ENCODE data around the gene PKP4.

Gene PKP4

GRCh38 chr2:158600155-158600802, 143.5 kb downstream of the PKP4 start:
- no peak for DNase-seq

GRCh38 chr2:158602027-158602426, 145.3 kb downstream of the PKP4 start:
- no peak for DNase-seq

- no peak for DNase-seq
Observed at GRCh38 chr2:158603205-158603604, 146.5 kb downstream of the PKP4 start.

DNA sequence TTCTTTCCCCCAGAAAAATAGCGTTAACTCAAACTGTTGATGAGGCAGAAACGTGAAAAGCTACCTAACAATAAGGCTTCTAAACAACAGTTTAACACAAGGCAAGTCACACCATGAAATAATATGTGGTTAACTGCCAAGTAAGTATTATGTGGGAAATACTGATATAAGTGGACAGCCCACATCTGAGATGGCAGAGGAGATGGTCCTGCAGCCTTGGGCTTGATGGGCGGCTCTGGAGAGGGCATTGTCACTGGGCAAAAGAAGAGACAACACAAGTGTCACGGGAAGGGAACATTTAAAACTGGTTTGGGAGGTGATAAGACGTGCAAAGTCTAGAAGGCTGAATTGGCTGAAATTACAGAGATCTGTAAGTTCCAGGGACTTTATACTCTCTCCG, 147.2 kb downstream of the PKP4 start:
- no peak for DNase-seq

DNA sequence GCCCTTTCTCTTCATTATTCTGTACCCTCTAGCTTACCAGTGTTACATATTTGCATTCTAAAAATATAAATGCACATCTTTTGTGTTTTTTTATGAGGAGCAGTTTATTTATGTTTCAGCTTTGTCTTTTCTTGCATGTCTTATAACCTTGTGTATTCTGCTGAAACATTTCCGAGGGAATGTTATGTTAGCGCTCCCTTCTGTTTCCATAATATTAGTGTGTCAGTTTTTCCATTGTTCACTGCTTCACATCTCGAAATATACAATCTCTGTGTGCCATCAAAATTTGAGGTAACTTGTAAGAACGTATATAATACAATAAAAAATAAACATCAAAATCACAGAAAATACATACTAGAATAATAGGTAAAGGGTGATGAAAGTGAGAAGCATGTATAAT, 153.3 kb downstream of the PKP4 start:
- no peak for DNase-seq

DNA sequence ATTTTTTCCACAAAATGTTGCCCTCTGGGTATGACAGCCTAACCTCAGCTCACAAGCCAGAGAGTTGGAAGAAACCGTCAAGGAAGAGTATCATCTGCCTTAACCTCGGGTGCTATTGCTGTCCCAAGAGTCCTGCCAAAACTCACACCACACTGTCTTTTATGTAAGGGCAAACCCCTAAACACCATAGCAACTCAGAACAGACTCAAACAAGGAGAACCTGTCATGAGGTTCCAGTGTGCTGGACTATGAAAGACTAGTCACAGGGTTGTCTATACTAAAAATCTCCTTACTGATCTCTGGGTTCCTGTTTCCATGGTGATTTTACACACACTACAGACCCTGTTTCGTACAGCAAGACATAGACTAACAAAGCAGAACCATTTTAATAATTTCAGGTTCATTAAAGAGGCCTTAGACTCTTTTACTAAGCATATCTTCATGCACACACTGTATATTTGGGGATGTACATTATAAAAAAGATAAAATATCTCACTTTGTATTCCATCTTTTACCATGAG, 159.8 kb downstream of the PKP4 start:
- DNase-seq, result no peak

DNA sequence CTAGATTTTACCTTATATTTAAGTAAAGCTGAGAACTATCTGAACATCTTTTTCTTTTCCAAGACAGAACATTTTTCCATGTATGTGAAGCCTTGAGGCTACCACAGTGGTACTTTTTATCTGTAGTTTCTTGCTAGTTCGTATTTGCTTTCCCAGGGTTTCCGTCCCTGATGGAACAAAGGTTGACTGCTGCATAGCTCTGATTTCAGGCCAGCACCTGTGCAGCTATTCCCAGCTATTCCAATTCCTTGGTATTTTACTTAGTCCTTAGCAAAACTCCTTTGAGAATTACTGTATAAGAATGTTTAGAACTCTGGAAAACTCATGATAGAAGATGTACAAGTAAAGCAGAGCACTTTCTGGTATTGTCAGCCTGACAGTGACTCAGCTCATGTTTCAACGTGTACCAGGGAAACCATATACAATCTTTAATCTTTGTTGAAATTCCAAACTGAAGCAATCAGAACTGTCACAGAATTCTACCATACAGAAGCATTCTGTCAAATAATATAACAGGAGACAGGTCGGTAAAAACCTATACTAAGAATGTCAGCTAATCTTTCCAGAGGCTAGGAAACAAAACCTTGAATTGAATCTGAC, 162.2 kb downstream of the PKP4 start:
- DNase-seq, result no peak

DNA sequence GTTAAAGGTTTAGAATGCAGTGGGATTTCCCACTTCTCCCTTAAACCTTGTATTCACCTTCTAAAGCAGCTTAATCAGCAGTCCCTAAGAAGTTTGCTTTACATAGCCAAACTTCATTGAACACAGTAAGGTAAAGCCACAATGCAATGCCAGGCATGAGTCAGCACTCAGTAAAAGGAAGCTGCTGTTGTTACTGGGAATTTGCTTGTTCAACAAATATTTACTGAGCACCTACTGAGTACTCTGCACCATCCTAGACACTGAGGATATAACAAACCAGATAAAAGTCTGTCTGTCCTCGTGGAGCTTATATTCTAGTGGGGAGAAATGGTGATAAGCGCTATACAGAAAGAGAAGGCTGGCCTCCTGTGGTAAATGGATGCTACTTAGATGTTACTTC, 162.7 kb downstream of the PKP4 start:
- DNase-seq, result peak in 1 of 2 experiments; percentile 1

- DNase-seq, result no peak
Observed at GRCh38 chr2:158620656-158621055, 163.9 kb downstream of the PKP4 start.

DNA sequence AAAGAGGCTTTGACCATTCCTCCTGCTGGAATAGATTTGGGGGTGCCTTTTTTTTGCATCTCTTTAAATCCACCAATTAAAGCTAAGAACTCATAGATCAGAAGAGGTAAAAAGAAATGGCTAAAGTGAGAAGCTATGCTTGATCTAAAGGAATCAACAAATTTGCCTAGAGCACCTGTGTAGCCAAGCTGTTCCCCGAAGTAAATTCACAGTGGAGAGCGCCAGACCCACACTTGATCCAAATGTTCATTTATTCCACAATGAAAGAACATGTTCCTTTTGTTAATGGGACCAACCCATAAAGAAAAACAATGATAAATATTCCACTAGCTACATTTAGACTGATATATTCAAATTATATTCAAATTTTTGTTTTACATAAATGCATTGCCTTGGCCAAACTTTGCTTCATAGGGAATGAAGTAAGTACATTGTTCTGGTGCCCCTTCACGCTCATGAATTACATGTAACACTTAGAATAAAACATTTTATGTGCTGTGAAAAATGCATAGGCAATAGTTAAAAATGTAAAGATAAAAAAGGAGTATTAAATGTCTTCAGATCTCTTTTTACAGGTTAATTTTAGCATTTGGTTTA, 167.4 kb downstream of the PKP4 start:
- no peak for DNase-seq

- no peak for DNase-seq
Observed at GRCh38 chr2:158624961-158625360, 168.2 kb downstream of the PKP4 start.

DNA sequence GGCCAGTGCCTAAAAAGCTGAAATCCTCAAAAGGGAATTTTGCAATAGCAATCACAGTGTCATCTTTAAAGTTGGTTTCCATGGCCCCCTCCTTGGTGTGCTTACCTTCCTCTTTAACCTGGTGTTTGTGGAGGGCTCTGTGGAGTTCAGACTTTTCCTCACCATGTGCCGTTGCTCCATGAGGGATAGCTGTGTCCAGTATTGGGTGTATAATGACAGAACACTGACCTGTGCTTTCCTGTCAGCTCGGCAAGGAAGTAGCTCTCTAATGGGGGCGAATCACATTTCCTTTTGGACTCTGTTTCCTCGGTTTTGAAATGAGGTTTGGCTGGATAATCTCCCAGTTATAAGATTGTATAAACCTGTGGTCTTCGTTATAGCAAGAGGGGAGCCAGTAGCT, 172.4 kb downstream of the PKP4 start:
- DNase-seq, result no peak

DNA sequence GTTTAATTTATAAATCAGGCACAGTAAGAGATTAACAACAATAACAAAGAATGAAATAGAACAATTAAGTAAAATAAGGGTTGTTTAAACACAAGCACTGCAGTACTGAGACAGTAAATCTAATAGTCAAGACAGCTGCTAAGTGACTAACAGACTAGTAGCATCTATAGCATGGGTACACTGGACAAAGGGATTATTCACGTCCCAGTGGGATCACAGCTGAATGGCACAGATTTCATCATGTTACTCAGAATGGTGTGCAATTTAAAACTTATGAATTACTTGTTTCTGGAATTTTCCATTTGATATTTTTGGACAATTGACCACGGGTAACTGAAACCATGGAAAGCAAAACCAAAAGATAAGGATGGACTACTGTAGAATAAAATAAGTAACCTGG, 176.5 kb downstream of the PKP4 start:
- DNase-seq, result no peak

- no peak for DNase-seq
Observed at GRCh38 chr2:158634627-158635026, 177.9 kb downstream of the PKP4 start.

DNA sequence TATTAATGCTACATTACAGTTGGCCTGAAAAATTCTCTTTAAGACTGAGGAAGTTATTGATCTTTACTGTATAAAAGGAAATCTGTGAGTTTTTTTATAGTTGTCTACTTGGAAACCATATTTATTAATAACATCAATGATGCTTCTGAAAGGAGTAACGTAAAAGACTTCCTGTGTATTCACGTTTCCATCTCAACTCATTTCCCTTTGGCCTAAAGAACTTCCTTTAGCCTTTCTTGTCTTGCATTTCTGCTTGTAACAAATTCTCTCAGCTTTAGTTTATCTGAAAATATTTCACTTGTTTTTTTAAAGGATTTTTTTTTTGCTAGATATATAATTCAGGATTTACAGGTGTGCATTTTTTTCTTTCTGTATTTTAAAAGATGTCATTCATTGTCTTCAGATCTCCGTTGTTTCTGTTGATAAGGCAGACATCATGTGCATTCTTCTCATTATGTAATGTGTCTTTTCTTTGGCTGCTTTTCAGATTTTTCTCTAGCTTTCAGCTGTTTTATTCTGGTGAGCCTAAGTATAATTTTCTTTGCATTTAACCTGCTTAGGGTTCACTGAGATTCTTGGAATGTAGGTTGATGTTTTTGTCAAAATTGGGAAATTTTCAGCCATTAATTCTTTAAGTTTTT, 179.3 kb downstream of the PKP4 start:
- DNase-seq, result no peak

GRCh38 chr2:158637357-158637756, 180.6 kb downstream of the PKP4 start:
- no peak for DNase-seq

- DNase-seq, result no peak
Observed at GRCh38 chr2:158644139-158644538, 187.4 kb downstream of the PKP4 start.

DNA sequence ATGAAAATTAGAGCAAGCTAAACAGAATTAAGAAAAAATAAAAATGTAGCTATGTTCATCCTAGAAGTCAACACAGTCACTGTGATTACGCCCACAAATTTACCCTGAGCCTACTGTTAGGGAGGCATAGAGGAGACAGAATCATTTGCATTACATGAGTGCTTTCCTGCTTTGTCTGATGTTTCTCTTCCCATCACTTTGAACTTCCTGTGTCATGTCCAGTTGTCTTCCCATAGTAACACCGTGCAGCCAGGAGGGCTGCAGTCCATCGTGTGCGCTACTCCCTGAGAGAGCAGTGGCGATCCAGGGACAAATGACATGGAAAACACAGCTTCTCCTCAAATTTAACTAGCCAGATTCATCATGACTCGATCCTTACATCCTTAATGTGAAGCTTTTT, 188.5 kb downstream of the PKP4 start:
- DNase-seq, result no peak

- no peak for DNase-seq
Observed at GRCh38 chr2:158647436-158648231, 190.9 kb downstream of the PKP4 start.

DNA sequence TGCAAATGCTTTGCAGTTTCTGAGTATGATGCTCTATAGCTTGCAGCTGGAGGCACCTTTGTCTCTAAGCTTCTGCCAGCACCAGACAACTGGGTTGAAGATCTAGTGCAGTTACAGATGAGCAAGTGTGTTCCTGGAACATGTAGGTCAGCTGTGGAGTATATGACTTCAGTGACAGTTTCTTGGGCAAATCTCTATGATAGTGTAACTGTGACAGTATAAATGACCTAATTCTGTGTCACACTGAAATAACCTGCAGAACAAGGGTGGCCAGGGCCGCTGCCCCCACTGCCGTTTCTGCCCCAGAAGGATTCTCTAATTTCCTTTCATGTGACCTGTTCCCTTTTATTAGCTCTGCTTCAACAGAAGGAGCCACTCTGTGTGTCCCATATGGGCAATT, 193.1 kb downstream of the PKP4 start:
- no peak for DNase-seq

DNA sequence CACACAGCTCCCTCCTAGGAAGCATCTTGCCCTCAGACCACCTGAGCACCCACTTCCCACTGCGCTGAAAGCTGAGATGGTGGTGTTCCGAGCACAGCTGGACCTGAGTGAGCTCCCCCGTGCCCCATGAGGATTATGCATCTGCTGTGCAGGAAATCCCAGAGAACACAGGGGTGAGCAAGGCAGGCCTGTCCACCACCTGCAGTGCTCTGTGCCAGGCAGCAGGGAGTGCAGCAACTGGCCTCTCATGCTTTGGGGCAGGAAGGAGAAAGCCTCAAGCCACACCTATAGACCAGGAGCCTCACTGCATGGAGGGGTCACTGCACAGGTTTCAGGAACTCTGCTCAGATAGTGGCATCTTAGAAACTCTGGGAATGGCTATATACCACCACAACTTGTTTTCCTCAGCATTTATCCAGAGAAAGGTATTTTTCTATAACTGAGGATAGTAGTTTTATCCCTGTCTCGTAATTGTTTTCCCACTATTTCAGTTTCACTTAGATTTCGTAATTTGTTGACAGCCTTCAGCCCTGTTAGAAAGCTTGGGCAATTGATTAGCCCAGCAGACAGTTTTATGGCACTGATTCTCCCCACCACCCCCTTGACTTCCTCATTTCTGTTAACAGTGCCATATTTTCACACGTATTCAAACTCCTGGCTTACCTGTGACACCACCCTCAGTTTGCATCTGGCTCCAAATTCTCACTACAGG, 194.1 kb downstream of the PKP4 start:
- no peak for DNase-seq

DNA sequence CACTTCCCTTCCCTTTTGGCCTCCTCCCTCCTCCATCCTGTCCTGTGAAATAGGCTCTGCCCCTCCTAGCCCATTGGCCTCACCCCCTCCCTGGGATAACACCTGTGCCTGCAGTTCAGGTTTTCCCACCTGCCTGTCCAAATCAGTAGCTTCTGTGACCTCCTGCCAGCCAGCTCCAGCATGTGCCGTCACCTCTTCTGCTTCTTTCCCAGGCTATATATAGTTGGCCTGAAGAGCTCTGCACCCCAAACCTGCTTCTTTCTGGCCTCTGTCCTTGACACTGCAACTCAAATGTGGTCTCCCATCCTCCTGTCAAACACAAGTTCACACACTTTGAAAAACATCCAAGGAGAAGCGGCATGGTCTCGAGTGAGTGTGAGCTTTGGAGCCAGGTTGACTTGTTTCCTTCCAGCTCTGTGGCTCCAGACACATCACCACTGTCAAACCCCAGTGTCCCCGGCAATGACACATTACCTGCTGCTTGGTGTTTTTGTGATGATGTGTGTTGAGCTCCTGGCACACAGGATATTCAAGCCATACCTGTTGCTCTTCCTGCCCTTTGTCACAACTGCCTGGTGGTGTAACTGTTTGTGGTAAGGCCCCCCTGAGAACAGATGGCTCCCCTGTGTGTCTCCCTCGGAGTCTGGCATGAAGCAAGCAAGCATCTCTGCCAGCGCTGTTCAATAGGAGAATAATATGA, 194.8 kb downstream of the PKP4 start:
- DNase-seq, result no peak

All from NCI-H2081 (cell line).